Activated T-cell treated with anti-CD3 and anti-CD28 coated beads for 1 hour (primary cell): Measurements from ENCODE around the gene AAK1.
A peak's percentile ranks its signal among the peaks of the same experiment; 100 is the strongest.
"Not testable (repeated sequence)": the region's sequence is repeated elsewhere in the genome, so short reads cannot be mapped to it uniquely, and the experiment has no call there.

Experiments
- DNase-seq: peaks from one replicate; pipeline ENCODE4 v3.0.0-alpha.2; 2020; ENCODE audit warnings: low read depth

Gene AAK1

GRCh38 chr2:69625078-69625795, 18.3 kb downstream of the AAK1 start:
- no peak for DNase-seq

- no peak for DNase-seq
These were observed 18.9 kb downstream of the AAK1 start for GRCh38 chr2:69624611-69625010.

- no peak for DNase-seq
These were observed 19.4 kb downstream of the AAK1 start for GRCh38 chr2:69624131-69624530.

- DNase-seq: no peak
These were observed 20.3 kb downstream of the AAK1 start for GRCh38 chr2:69623236-69623635.

- DNase-seq: not testable (repeated sequence)
These were observed 20.7 kb downstream of the AAK1 start for GRCh38 chr2:69622805-69623204.

GRCh38 chr2:69622017-69622540, 21.5 kb downstream of the AAK1 start:
- not testable (repeated sequence) for DNase-seq

- DNase-seq: no peak
These were observed 22.1 kb downstream of the AAK1 start for GRCh38 chr2:69621440-69621839.

GRCh38 chr2:69620870-69621269, 22.7 kb downstream of the AAK1 start:
- DNase-seq: no peak

GRCh38 chr2:69619725-69620124, 23.8 kb downstream of the AAK1 start:
- DNase-seq: no peak

- no peak for DNase-seq
These were observed 25.2 kb downstream of the AAK1 start for GRCh38 chr2:69618362-69618761.

- no peak for DNase-seq
These were observed 25.8 kb downstream of the AAK1 start for GRCh38 chr2:69617744-69618143.

- DNase-seq: peak; percentile 16
These were observed 26.8 kb downstream of the AAK1 start for GRCh38 chr2:69616755-69617154.

- DNase-seq: no peak
These were observed 27.6 kb downstream of the AAK1 start for GRCh38 chr2:69615969-69616368.

- no peak for DNase-seq
These were observed 28.4 kb downstream of the AAK1 start for GRCh38 chr2:69615078-69615625.

GRCh38 chr2:69612707-69613106, 30.8 kb downstream of the AAK1 start:
- DNase-seq: no peak

GRCh38 chr2:69612200-69612599, 31.3 kb downstream of the AAK1 start:
- DNase-seq: no peak

GRCh38 chr2:69608109-69608508, 35.4 kb downstream of the AAK1 start:
- no peak for DNase-seq

GRCh38 chr2:69606771-69607170, 36.8 kb downstream of the AAK1 start:
- DNase-seq: not testable (repeated sequence)

GRCh38 chr2:69605284-69605683, 38.3 kb downstream of the AAK1 start:
- no peak for DNase-seq

- no peak for DNase-seq
These were observed 38.7 kb downstream of the AAK1 start for GRCh38 chr2:69604836-69605235.

GRCh38 chr2:69604026-69604678, 39.4 kb downstream of the AAK1 start:
- DNase-seq: no peak

- DNase-seq: no peak
These were observed 40.3 kb downstream of the AAK1 start for GRCh38 chr2:69603146-69603743.

- DNase-seq: no peak
These were observed 42.3 kb downstream of the AAK1 start for GRCh38 chr2:69601179-69601612.
